Esophagus squamous epithelium (tissue), 4 donors: ENCODE measurements around the gene MSH4.

Source experiments
- CTCF ChIP-seq, 6 experiments: fragments of 450-650 bp in 4 of 6; fragments of 200-600 bp in 2 of 6; sonication (generic) in 2 of 6; IDR thresholded peaks; one replicate each; pipeline ENCODE4 v1.5.1; 2016 to 2019; ENCODE audit warnings: antibody characterized with exemption in 6 of 6, mild to moderate bottlenecking in 4 of 6, moderate library complexity in 4 of 6
- POLR2A ChIP-seq, 4 donors: fragments of 450-650 bp; IDR thresholded peaks; one replicate each; pipeline ENCODE4 v1.6.1; 2017; ENCODE audit warnings: antibody characterized with exemption in 4 of 4, mild to moderate bottlenecking in 4 of 4, moderate library complexity in 3 of 4

GRCh38 chr1:75765697-75766355, 30.9 kb upstream of the MSH4 start:
- no peak for TF ChIP-seq CTCF (IDR thresholded peaks at IDR 0.05)
- TF ChIP-seq POLR2A (IDR thresholded peaks at IDR 0.05): no peak
